Panc1 (cell line): ENCODE measurements around the gene IGF1R. TPM values are rescaled to one million over a fixed set of nuclear protein-coding genes. Genes with fewer than 3 reads are reported as not detected.

Source experiments
- ATAC-seq: fragments of 200-7000 bp; cut with Tn5 transposase; 2 replicates; pipeline ENCODE4 v1.9.1; 2020; ENCODE audit warnings: mild to moderate bottlenecking, moderate library complexity
- BruUV-seq: library from RNA; stranded (reverse); fragments of 400-500 nt; replicated peaks from 2 replicates; lab custom pipeline; 2021; lab: Mats Ljungman, UMichigan
- CTCF ChIA-PET: fragments of 300-600 bp; sonication (Branson Sonifier 250); formaldehyde crosslinking; loops from one replicate; lab custom pipeline; 2022; ENCODE audit warnings: antibody characterized with exemption; lab: Charles Lee
- POLR2A ChIA-PET: fragments of 300-600 bp; sonication (Branson Sonifier 250); formaldehyde crosslinking; loops from one replicate; lab custom pipeline; 2022; ENCODE audit warnings: antibody characterized with exemption; lab: Charles Lee
- DNase-seq: peaks from one replicate; pipeline ENCODE4 v3.0.0-alpha.2; 2010; ENCODE audit warnings: low read depth, low spot score
- H3K27ac ChIP-seq: 2 replicates; pipeline ENCODE4 v1.5.1; 2011; ENCODE audit warnings: mild to moderate bottlenecking, low read length, inconsistent platforms
- H3K27me3 ChIP-seq: fragments of 200-500 bp; sonication (Bioruptor generic); 2 replicates; pipeline ENCODE4 v1.6.0; 2014; ENCODE audit warnings: low read length, inconsistent platforms; ENCODE audit not compliant: control insufficient read depth, insufficient read depth
- H3K36me3 ChIP-seq: fragments of 200-500 bp; sonication (Bioruptor generic); 2 replicates; pipeline ENCODE4 v1.5.1; 2014; ENCODE audit warnings: inconsistent platforms, mild to moderate bottlenecking, low read length, moderate library complexity; ENCODE audit not compliant: control insufficient read depth, insufficient read depth
- H3K4me1 ChIP-seq: 2 replicates; pipeline ENCODE4 v1.5.1; 2011; ENCODE audit warnings: inconsistent platforms, mild to moderate bottlenecking, low read length, moderate library complexity; ENCODE audit not compliant: control insufficient read depth, insufficient read depth
- H3K4me3 ChIP-seq, 2 experiments: 2 replicates each; pipeline ENCODE4 v1.5.1; 2011 to 2012; ENCODE audit warnings: low read depth in 2 of 2, low read length in 2 of 2, mild to moderate bottlenecking in 2 of 2, inconsistent platforms in 1 of 2, moderate library complexity in 1 of 2
- H3K9me3 ChIP-seq: fragments of 200-500 bp; sonication (Bioruptor generic); 2 replicates; pipeline ENCODE4 v1.5.1; 2014; ENCODE audit warnings: low read depth, mild to moderate bottlenecking, inconsistent platforms, low read length, moderate library complexity; ENCODE audit not compliant: control insufficient read depth, insufficient read depth
- POLR2AphosphoS5 ChIP-seq: IDR thresholded peaks from 2 replicates; pipeline ENCODE4 v1.6.1; 2012; ENCODE audit warnings: mild to moderate bottlenecking, low read depth, low read length, moderate library complexity
- SIN3A ChIP-seq: IDR thresholded peaks from 2 replicates; pipeline ENCODE4 v1.6.1; 2012; ENCODE audit warnings: low read depth, mild to moderate bottlenecking, low read length, moderate library complexity, borderline replicate concordance; ENCODE audit not compliant: insufficient read depth
- TCF7L2 ChIP-seq: IDR thresholded peaks from 2 replicates; pipeline ENCODE4 v1.6.1; 2011; ENCODE audit warnings: mild to moderate bottlenecking, low read depth, low read length, inconsistent platforms
- in situ Hi-C: cut with HindIII; loops from 2 replicates; pipeline ENCODE4 v1.10.0; 2016; ENCODE audit warnings: low sequenced_read_pairs, low pct_unique_long_range_greater_than_20kb
- intact Hi-C: fragments of 100-400 bp; cut with micrococcal nuclease; formaldehyde crosslinking; loops from one replicate; pipeline ENCODE4 v1.10.0; 2022; ENCODE audit not compliant: unreplicated experiment
- total RNA-seq: library from RNA; stranded (reverse); gene quantifications from one replicate; pipeline ENCODE4 v1.2.1, GENCODE V29; 2021; ENCODE audit not compliant: unreplicated experiment
- TF ChIP-seq, protein P1 (sequence below): fragments of 450-650 bp; IDR thresholded peaks from 2 replicates; pipeline ENCODE4 v1.5.1; 2017; ENCODE audit warnings: mild to moderate bottlenecking
- TF ChIP-seq, protein P2 (sequence below), 2 experiments: IDR thresholded peaks; 2 replicates each; pipeline ENCODE4 v1.6.1; 2011 to 2012; ENCODE audit warnings: low read depth in 2 of 2, control low read depth in 1 of 2, low read length in 1 of 2, mild to moderate bottlenecking in 1 of 2, moderate library complexity in 1 of 2; ENCODE audit not compliant: insufficient read depth in 1 of 2

IGF1R gene
- total RNA-seq, 1 experiment from 2014 or later, result 77.1 TPM

DNA sequence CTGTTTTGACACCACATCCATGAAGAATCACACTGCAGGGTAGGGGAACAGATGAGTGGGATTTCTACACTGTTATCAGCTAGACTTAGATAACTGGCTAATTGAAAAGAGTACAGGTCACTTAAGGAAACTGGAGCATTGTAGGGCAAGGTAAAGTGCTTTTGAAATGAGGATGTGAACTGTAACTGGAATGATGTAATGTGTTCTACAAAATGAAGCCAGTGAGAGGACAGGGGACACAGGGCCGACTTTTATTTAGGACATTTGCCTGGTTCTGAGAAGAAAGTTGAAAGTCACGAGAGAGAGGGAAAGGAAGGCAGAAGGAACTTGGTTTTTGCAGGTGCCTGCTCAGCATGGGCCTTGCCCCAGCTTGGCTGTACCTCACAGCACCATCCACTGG lies 50.5 kb downstream of the IGF1R start:
- Histone ChIP-seq H3K4me1 (peaks cover 24% of the 10 kb centered on the region), H3K36me3 (no peaks in the 10 kb centered on the region), H3K9me3 (no peaks in the 10 kb centered on the region), H3K27me3 (no peaks in the 10 kb centered on the region), H3K27ac (no peak overlapping the region), H3K4me3 (no peak overlapping the region)
- BruUV-seq, result no TSS peak
- ChIA-PET POLR2A (no interaction called here), CTCF (no interaction called here)
- in situ Hi-C loops (no loop called here), intact Hi-C loops (no loop called here)
- ATAC-seq (no peak), DNase-seq (no peak)
- TF ChIP-seq, protein P1, sequence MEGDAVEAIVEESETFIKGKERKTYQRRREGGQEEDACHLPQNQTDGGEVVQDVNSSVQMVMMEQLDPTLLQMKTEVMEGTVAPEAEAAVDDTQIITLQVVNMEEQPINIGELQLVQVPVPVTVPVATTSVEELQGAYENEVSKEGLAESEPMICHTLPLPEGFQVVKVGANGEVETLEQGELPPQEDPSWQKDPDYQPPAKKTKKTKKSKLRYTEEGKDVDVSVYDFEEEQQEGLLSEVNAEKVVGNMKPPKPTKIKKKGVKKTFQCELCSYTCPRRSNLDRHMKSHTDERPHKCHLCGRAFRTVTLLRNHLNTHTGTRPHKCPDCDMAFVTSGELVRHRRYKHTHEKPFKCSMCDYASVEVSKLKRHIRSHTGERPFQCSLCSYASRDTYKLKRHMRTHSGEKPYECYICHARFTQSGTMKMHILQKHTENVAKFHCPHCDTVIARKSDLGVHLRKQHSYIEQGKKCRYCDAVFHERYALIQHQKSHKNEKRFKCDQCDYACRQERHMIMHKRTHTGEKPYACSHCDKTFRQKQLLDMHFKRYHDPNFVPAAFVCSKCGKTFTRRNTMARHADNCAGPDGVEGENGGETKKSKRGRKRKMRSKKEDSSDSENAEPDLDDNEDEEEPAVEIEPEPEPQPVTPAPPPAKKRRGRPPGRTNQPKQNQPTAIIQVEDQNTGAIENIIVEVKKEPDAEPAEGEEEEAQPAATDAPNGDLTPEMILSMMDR, result no peak
- no peak for TF ChIP-seq POLR2AphosphoS5
- no peak for TF ChIP-seq SIN3A
- TF ChIP-seq TCF7L2, result no peak
- TF ChIP-seq, protein P2, sequence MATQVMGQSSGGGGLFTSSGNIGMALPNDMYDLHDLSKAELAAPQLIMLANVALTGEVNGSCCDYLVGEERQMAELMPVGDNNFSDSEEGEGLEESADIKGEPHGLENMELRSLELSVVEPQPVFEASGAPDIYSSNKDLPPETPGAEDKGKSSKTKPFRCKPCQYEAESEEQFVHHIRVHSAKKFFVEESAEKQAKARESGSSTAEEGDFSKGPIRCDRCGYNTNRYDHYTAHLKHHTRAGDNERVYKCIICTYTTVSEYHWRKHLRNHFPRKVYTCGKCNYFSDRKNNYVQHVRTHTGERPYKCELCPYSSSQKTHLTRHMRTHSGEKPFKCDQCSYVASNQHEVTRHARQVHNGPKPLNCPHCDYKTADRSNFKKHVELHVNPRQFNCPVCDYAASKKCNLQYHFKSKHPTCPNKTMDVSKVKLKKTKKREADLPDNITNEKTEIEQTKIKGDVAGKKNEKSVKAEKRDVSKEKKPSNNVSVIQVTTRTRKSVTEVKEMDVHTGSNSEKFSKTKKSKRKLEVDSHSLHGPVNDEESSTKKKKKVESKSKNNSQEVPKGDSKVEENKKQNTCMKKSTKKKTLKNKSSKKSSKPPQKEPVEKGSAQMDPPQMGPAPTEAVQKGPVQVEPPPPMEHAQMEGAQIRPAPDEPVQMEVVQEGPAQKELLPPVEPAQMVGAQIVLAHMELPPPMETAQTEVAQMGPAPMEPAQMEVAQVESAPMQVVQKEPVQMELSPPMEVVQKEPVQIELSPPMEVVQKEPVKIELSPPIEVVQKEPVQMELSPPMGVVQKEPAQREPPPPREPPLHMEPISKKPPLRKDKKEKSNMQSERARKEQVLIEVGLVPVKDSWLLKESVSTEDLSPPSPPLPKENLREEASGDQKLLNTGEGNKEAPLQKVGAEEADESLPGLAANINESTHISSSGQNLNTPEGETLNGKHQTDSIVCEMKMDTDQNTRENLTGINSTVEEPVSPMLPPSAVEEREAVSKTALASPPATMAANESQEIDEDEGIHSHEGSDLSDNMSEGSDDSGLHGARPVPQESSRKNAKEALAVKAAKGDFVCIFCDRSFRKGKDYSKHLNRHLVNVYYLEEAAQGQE (IDR thresholded peaks at IDR 0.05; ENCODE audit: insufficient read depth in 1 of 2, low read depth in 2 of 2, low read length in 1 of 2), result no peak

GRCh38 chr15:98699591-98700424 lies 51.5 kb downstream of the IGF1R start:
- Histone ChIP-seq H3K4me3 (no peak overlapping the region), H3K27ac (no peak overlapping the region), H3K9me3 (no peaks in the 10 kb centered on the region), H3K27me3 (no peaks in the 10 kb centered on the region), H3K36me3 (no peaks in the 10 kb centered on the region), H3K4me1 (peaks cover 20% of the 10 kb centered on the region)
- DNase-seq, result no peak
- intact Hi-C loops, result no loop called here
- in situ Hi-C loops, result no loop called here
- TF ChIP-seq TCF7L2 (no peak), SIN3A (no peak), POLR2AphosphoS5 (no peak)
- TF ChIP-seq, protein P1, result no peak
- TF ChIP-seq, protein P2 (IDR thresholded peaks at IDR 0.05; ENCODE audit: insufficient read depth in 1 of 2, low read depth in 2 of 2, low read length in 1 of 2), result no peak
- ChIA-PET CTCF (no interaction called here), POLR2A (no interaction called here)
- ATAC-seq, result no peak
- BruUV-seq, result no TSS peak
